ENCODE data around the gene TPSG1. TPM values are rescaled to one million over a fixed set of nuclear protein-coding genes. Genes with fewer than 3 reads are reported as not detected.

The TPSG1 gene
- total RNA-seq, 2 donors from 2014 or later: not detected

DNA sequence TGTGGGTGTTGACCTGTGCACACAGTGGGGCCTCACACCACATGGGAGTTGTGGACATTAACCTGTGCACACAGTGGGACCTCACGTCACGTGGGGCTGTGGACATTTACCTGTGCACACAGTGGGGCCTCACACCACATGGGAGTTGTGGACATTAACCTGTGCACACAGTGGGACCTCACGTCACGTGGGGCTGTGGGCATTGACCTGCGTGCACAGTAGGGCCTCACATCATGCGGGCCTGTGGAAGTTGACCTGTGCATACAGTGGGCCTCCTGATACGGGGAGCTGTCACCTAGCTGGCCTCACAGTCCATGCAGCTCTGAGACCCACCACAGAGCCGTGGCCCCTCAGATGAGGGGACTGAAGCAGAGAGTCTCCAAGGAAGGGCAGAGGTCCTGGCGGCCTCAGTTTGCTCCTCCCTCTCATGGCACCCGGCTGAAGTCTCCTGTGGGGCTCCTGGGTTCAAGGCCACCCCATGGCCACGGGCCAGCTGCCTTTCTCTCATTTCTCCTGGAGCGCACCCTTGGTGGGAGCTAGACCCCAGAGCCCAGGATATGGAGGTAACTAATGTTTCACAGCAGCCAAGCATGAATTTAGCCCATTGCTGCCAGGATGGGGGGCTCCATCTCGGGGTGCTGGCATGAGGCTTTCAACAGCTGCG, 51.1 kb downstream of the TPSG1 start:
- H3K4me1 Mint-ChIP-seq: no peaks in the 10 kb centered on the region
- no peak overlapping the region for H3K9ac ChIP-seq (ENCODE audit: extremely low read depth, low read length, poor library complexity, severe bottlenecking)
- H3K36me3 Mint-ChIP-seq (ENCODE audit: low read depth): no peaks in the 10 kb centered on the region
- no peaks in the 10 kb centered on the region for H3K9me3 Mint-ChIP-seq
- H3K27ac Mint-ChIP-seq: no peak overlapping the region
- H3K4me3 Mint-ChIP-seq: no peak overlapping the region
- no peak for DNase-seq
- TF ChIP-seq, protein P1, sequence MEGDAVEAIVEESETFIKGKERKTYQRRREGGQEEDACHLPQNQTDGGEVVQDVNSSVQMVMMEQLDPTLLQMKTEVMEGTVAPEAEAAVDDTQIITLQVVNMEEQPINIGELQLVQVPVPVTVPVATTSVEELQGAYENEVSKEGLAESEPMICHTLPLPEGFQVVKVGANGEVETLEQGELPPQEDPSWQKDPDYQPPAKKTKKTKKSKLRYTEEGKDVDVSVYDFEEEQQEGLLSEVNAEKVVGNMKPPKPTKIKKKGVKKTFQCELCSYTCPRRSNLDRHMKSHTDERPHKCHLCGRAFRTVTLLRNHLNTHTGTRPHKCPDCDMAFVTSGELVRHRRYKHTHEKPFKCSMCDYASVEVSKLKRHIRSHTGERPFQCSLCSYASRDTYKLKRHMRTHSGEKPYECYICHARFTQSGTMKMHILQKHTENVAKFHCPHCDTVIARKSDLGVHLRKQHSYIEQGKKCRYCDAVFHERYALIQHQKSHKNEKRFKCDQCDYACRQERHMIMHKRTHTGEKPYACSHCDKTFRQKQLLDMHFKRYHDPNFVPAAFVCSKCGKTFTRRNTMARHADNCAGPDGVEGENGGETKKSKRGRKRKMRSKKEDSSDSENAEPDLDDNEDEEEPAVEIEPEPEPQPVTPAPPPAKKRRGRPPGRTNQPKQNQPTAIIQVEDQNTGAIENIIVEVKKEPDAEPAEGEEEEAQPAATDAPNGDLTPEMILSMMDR (conservative IDR thresholded peaks at IDR 0.05): no peak
- no peak overlapping the region for H3K27ac ChIP-seq (ENCODE audit: low read depth, low read length)
- H3K27me3 ChIP-seq (ENCODE audit: control insufficient read depth, insufficient read depth, low read length, poor library complexity, severe bottlenecking): no peaks in the 10 kb centered on the region
- H3K4me1 ChIP-seq (ENCODE audit: control insufficient read depth, insufficient read depth, low read length): no peaks in the 10 kb centered on the region
- H3K4me3 ChIP-seq (ENCODE audit: low read length): no peak overlapping the region
- WGBS, 2 experiments (ENCODE audit: insufficient coverage in 1 of 2, insufficient read length in 1 of 2): 93 to 96% methylated on average over 9 to 14 of the region's 14 CpGs
- no peaks in the 10 kb centered on the region for H3K27me3 Mint-ChIP-seq (ENCODE audit: insufficient read depth)
- no peaks in the 10 kb centered on the region for H3K9me3 ChIP-seq (ENCODE audit: control insufficient read depth, low read length)
- no peaks in the 10 kb centered on the region for H3K36me3 ChIP-seq (ENCODE audit: control insufficient read depth, insufficient read depth, low read length)

DNA sequence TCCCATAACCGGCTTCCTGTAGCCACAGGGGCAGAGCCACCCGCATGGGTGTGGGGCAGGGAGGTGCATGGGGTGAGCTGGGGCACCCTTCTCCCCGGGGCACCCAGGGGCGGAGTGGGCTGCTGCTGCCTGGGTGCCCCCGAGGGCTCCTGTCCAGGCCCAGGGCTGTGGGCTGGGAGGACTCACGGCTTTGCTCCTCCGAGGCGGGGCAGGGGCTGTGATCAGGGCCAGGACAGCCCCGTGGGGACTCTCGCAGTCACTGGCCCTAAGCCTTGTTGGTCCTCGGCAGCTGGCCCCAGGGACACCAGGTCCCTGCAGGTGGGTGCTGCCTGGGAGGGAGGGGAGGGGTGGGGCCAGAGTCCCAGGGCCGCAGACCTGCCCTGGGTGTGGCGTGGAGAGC, 52.4 kb downstream of the TPSG1 start:
- Histone ChIP-seq H3K9me3 (ENCODE audit: control insufficient read depth, low read length) (no peaks in the 10 kb centered on the region), H3K27me3 (ENCODE audit: control insufficient read depth, insufficient read depth, low read length, poor library complexity, severe bottlenecking) (no peaks in the 10 kb centered on the region), H3K4me1 (ENCODE audit: control insufficient read depth, insufficient read depth, low read length) (no peaks in the 10 kb centered on the region), H3K27ac (ENCODE audit: low read depth, low read length) (no peak overlapping the region), H3K36me3 (ENCODE audit: control insufficient read depth, insufficient read depth, low read length) (no peaks in the 10 kb centered on the region), H3K4me3 (ENCODE audit: low read length) (no peak overlapping the region), H3K9ac (ENCODE audit: extremely low read depth, low read length, poor library complexity, severe bottlenecking) (no peak overlapping the region)
- Mint-ChIP-seq H3K27me3 (ENCODE audit: insufficient read depth) (no peaks in the 10 kb centered on the region), H3K4me3 (no peak overlapping the region), H3K36me3 (ENCODE audit: low read depth) (no peaks in the 10 kb centered on the region), H3K9me3 (no peaks in the 10 kb centered on the region), H3K4me1 (no peaks in the 10 kb centered on the region), H3K27ac (no peak overlapping the region)
- 91% methylated on average over 13 of the region's 13 CpGs; no CpG with 5 or more reads in 1 of the 2 experiments for WGBS, 2 experiments (ENCODE audit: insufficient coverage in 1 of 2, insufficient read length in 1 of 2)
- TF ChIP-seq, protein P1 (conservative IDR thresholded peaks at IDR 0.05): no peak
- DNase-seq: no peak

DNA sequence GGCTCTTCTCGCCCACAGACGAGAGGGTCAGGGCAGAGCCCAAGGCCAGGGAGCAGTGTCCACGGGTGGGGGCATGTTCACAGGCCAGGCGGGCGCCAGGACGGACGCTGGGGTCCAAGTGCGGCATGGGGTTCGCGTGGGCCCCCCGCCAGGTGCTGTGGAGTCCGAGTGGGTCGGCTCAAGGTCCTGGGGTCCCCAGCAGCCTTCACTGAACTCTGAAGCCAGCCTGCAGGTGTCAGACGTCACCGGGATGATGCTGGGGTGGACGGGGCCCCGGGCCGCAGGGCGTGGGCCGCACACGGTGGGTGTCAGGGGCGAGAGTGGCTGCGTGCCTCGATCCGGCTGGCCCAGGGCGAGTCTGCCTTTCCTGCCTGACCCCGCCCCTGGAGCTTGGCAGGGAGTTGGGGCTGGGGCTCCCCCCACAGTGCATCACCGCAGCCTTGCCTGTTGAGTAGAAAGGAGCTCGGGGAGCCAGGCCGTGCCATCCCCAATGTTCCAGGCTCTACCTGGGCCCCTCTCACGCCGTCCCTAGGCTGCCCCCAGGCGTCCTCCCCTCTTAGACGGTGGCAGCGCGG, 53.1 kb downstream of the TPSG1 start:
- Histone ChIP-seq H3K36me3 (ENCODE audit: control insufficient read depth, insufficient read depth, low read length) (no peaks in the 10 kb centered on the region), H3K9me3 (ENCODE audit: control insufficient read depth, low read length) (no peaks in the 10 kb centered on the region), H3K4me1 (ENCODE audit: control insufficient read depth, insufficient read depth, low read length) (no peaks in the 10 kb centered on the region), H3K27me3 (ENCODE audit: control insufficient read depth, insufficient read depth, low read length, poor library complexity, severe bottlenecking) (no peaks in the 10 kb centered on the region), H3K9ac (ENCODE audit: extremely low read depth, low read length, poor library complexity, severe bottlenecking) (no peak overlapping the region), H3K27ac (ENCODE audit: low read depth, low read length) (no peak overlapping the region), H3K4me3 (ENCODE audit: low read length) (no peak overlapping the region)
- WGBS, 2 experiments (ENCODE audit: insufficient coverage in 1 of 2, insufficient read length in 1 of 2): 92 to 96% methylated on average over 24 to 36 of the region's 36 CpGs
- H3K4me1 Mint-ChIP-seq: no peaks in the 10 kb centered on the region
- H3K9me3 Mint-ChIP-seq: no peaks in the 10 kb centered on the region
- TF ChIP-seq, protein P1 (conservative IDR thresholded peaks at IDR 0.05): no peak
- H3K36me3 Mint-ChIP-seq (ENCODE audit: low read depth): no peaks in the 10 kb centered on the region
- H3K4me3 Mint-ChIP-seq: no peak overlapping the region
- no peak overlapping the region for H3K27ac Mint-ChIP-seq
- no peak for DNase-seq
- no peaks in the 10 kb centered on the region for H3K27me3 Mint-ChIP-seq (ENCODE audit: insufficient read depth)

Other genes starting within 250 kb of the TPSG1 start
- 1 to 10 TPM in 1 of 2 donors, under 1 TPM in 1; 0.69 to 5.1 TPM for gene SOX8, start 243.5 kb downstream of the TPSG1 start, total RNA-seq
- 1 to 10 TPM in 1 of 2 donors, under 1 TPM in 1; 0.64 to 1.3 TPM for gene SSTR5, start 152.5 kb downstream of the TPSG1 start, total RNA-seq
- gene C1QTNF8, start 129.0 kb downstream of the TPSG1 start, total RNA-seq: under 1 TPM; 0.15 to 0.20 TPM
- gene CACNA1H, start 72.2 kb downstream of the TPSG1 start, total RNA-seq: 10 to 100 TPM; 31.6 to 45.0 TPM
- not detected for gene TPSB2, start 4.9 kb upstream of the TPSG1 start, total RNA-seq
- not detected for gene TPSAB1, start 15.4 kb upstream of the TPSG1 start, total RNA-seq
- gene TPSD1, start 30.8 kb upstream of the TPSG1 start, total RNA-seq: not detected
- gene UBE2I, start 84.4 kb upstream of the TPSG1 start, total RNA-seq: 100 to 1,000 TPM; 250 to 294 TPM
- gene BAIAP3, start 108.4 kb upstream of the TPSG1 start, total RNA-seq: 10 to 100 TPM; 25.0 to 43.5 TPM
- 10 to 100 TPM; 64.9 to 67.4 TPM for gene TSR3, start 126.6 kb upstream of the TPSG1 start, total RNA-seq
- gene GNPTG, start 126.7 kb upstream of the TPSG1 start, total RNA-seq: 10 to 100 TPM; 34.0 to 38.4 TPM
- gene UNKL, start 189.4 kb upstream of the TPSG1 start, total RNA-seq: 10 to 100 TPM; 46.4 to 48.3 TPM
- gene UQCC4, start 195.5 kb upstream of the TPSG1 start, total RNA-seq: 10 to 100 TPM in 1 of 2 donors, 1 to 10 TPM in 1; 9.2 to 10.9 TPM
- gene PERCC1, start 205.8 kb upstream of the TPSG1 start, total RNA-seq: under 1 TPM; 0.51 to 0.79 TPM
- 1 to 10 TPM; 1.9 to 2.2 TPM for gene CCDC154, start 219.3 kb upstream of the TPSG1 start, total RNA-seq
- gene CLCN7, start 249.8 kb upstream of the TPSG1 start, total RNA-seq: 10 to 100 TPM; 94.4 to 96.7 TPM

Data from endodermal cell (in vitro differentiated cells).